Activated B cell treated with CpG ODN at 0.5 μM for 24 hours (primary cell): ENCODE data around the gene MED8. TPM values are rescaled to one million over a fixed set of nuclear protein-coding genes. Genes with fewer than 3 reads are reported as not detected.

Experiments used
- ATAC-seq: fragments of 200-7000 bp; cut with Tn5 transposase; one replicate; pipeline ENCODE4 v1.10.0; 2021; ENCODE audit warnings: low read depth, mild to moderate bottlenecking, moderate library complexity
- CTCF ChIA-PET: fragments of 350-600 bp; sonication (Branson Sonifier 250); formaldehyde crosslinking; loops from one replicate; lab custom pipeline; 2021; ENCODE audit warnings: antibody characterized with exemption; lab: Charles Lee
- POLR2A ChIA-PET: fragments of 350-600 bp; sonication (Branson Sonifier 250); formaldehyde crosslinking; loops from one replicate; lab custom pipeline; 2021; ENCODE audit warnings: antibody characterized with exemption; lab: Charles Lee
- DNase-seq: peaks from one replicate; pipeline ENCODE4 v3.0.0; 2022
- H3K27ac Mint-ChIP-seq: one replicate; pipeline ENCODE4 v1.8.0; 2020; ENCODE audit warnings: mixed read lengths
- H3K27me3 Mint-ChIP-seq: one replicate; pipeline ENCODE4 v1.8.0; 2021; ENCODE audit warnings: mixed read lengths
- H3K36me3 Mint-ChIP-seq: one replicate; pipeline ENCODE4 v1.8.0; 2021; ENCODE audit warnings: low read depth, mixed read lengths
- H3K4me1 Mint-ChIP-seq: one replicate; pipeline ENCODE4 v1.8.0; 2021; ENCODE audit warnings: mixed read lengths
- H3K4me3 Mint-ChIP-seq: one replicate; pipeline ENCODE4 v1.8.0; 2020; ENCODE audit warnings: mild to moderate bottlenecking, mixed read lengths
- H3K9me3 Mint-ChIP-seq: one replicate; pipeline ENCODE4 v1.8.0; 2020; ENCODE audit warnings: mixed read lengths
- intact Hi-C: fragments of 100-400 bp; cut with micrococcal nuclease; formaldehyde crosslinking; loops from one replicate; pipeline ENCODE4 v1.15.1; 2024
- total RNA-seq: library from RNA; stranded (reverse); gene quantifications from 2 replicates; pipeline ENCODE4 v1.2.3, GENCODE V29; 2022
- TF ChIP-seq, protein P1 (sequence below): fragments of 200-600 bp; IDR thresholded peaks from one replicate; pipeline ENCODE4 v1.8.0; 2022; ENCODE audit warnings: antibody characterized with exemption, mild to moderate bottlenecking

MED8 gene
- total RNA-seq, 1 donor from 2014 or later: 33.8 TPM

- intact Hi-C loops: loop anchor here (5.0 kb wide), 1 partner anchor 1456 kb away; the partner anchor contains the start of gene PLK3
- H3K9me3 Mint-ChIP-seq: no peaks in the 10 kb centered on the region
- ChIA-PET POLR2A (no interaction called here), CTCF (no interaction called here)
- no peak overlapping the region for H3K4me3 Mint-ChIP-seq
- H3K27ac Mint-ChIP-seq: no peak overlapping the region
- no peaks in the 10 kb centered on the region for H3K27me3 Mint-ChIP-seq
- ATAC-seq: no peak
- no peak for DNase-seq
- peaks cover 11% of the 10 kb centered on the region for H3K4me1 Mint-ChIP-seq
- H3K36me3 Mint-ChIP-seq: no peaks in the 10 kb centered on the region
- TF ChIP-seq, protein P1, sequence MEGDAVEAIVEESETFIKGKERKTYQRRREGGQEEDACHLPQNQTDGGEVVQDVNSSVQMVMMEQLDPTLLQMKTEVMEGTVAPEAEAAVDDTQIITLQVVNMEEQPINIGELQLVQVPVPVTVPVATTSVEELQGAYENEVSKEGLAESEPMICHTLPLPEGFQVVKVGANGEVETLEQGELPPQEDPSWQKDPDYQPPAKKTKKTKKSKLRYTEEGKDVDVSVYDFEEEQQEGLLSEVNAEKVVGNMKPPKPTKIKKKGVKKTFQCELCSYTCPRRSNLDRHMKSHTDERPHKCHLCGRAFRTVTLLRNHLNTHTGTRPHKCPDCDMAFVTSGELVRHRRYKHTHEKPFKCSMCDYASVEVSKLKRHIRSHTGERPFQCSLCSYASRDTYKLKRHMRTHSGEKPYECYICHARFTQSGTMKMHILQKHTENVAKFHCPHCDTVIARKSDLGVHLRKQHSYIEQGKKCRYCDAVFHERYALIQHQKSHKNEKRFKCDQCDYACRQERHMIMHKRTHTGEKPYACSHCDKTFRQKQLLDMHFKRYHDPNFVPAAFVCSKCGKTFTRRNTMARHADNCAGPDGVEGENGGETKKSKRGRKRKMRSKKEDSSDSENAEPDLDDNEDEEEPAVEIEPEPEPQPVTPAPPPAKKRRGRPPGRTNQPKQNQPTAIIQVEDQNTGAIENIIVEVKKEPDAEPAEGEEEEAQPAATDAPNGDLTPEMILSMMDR: no peak
These were observed 43.0 kb downstream of the MED8 start for GRCh38 chr1:43346636-43347035.

DNA sequence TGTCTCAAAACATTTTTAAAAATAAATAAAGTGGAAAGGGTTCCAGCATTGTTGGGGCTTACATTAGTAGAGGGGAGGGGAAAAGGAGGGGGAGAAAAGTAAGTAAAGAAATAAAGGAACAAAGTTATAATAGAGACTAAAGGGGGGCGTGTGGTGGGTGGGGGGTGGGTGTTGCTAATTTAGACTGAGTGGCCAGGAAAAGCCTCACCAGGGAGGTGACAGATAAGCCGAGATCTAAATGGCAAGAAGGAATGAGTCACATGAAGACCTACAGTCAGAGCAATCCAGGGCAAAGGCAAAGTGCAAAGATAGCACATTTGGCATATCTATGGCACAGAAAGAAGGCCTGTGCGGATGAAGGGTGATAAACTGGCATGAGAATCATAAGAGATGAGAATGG lies 44.5 kb downstream of the MED8 start:
- peaks cover 10% of the 10 kb centered on the region for H3K4me1 Mint-ChIP-seq
- ChIA-PET POLR2A (no interaction called here), CTCF (no interaction called here)
- H3K27me3 Mint-ChIP-seq: no peaks in the 10 kb centered on the region
- no peak for DNase-seq
- intact Hi-C loops: loop anchor here (5.0 kb wide), 1 partner anchor 1457 kb away; the partner anchor contains the start of gene PLK3
- H3K4me3 Mint-ChIP-seq: no peak overlapping the region
- no peaks in the 10 kb centered on the region for H3K36me3 Mint-ChIP-seq
- H3K27ac Mint-ChIP-seq: no peak overlapping the region
- TF ChIP-seq, protein P1: no peak
- ATAC-seq: no peak
- no peaks in the 10 kb centered on the region for H3K9me3 Mint-ChIP-seq

DNA sequence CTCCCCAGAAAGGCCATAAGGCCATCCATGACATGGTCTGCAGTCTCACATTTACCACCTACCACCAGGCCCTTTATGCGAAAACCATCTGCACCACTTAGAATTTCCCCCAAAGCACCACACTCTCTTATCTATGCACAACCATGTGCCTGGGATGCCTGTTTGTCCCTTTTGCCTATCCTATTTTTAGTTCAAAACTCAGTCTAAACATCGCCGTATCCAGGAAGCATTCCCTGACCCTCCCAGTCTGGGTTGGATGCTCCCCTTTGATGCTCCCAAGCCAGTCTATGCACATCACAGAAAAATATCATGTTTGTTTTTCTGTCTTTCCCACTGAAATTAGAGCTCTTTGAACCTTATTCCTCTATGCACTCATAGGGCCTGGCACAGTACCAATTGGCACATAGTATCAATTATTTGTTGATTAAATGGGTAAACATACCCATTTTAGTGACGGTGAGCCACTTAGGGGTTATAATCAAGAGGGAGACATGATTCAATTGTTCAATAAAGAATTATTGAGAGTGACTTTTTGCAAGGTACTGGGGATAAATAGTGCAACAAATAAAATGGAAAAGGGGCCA lies 45.2 kb downstream of the MED8 start:
- Mint-ChIP-seq H3K36me3 (no peaks in the 10 kb centered on the region), H3K9me3 (no peaks in the 10 kb centered on the region), H3K27ac (no peak overlapping the region), H3K4me1 (peaks cover 2% of the 10 kb centered on the region), H3K27me3 (no peaks in the 10 kb centered on the region), H3K4me3 (no peak overlapping the region)
- CTCF ChIA-PET: no interaction called here
- ATAC-seq (no peak), DNase-seq (no peak)
- POLR2A ChIA-PET: no interaction called here
- TF ChIP-seq, protein P1: no peak
- intact Hi-C loops: no loop called here

DNA sequence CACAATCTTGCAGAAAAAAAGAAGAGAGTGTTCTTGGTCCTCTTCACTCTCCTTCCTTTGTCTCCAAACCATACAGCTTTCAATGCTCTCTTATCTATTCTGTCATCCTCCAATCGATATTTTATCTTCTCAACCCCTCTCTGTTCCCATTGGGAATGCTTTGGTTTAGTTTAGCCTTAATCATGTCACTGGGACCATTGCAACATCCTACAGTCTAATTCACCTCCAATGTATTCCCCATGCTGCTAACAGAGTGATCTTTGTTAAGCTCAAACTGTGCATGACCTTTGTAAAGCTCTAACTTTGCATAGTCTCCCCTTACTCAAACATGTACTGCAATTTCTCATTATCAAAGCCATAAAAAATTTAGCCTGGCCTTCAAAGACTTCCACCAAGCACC lies 49.0 kb downstream of the MED8 start:
- H3K27ac Mint-ChIP-seq: no peak overlapping the region
- TF ChIP-seq, protein P1: no peak
- H3K4me3 Mint-ChIP-seq: no peak overlapping the region
- intact Hi-C loops: no loop called here
- no peaks in the 10 kb centered on the region for H3K4me1 Mint-ChIP-seq
- H3K27me3 Mint-ChIP-seq: peaks cover 3% of the 10 kb centered on the region
- H3K36me3 Mint-ChIP-seq: no peaks in the 10 kb centered on the region
- CTCF ChIA-PET: no interaction called here
- DNase-seq (no peak), ATAC-seq (no peak)
- POLR2A ChIA-PET: interaction anchor here (0.8 to 0.9 kb wide), 2 partner anchors 27 to 29 kb away, joined by 3 read pairs; partner anchors contain the start of gene ELOVL1
- H3K9me3 Mint-ChIP-seq: no peaks in the 10 kb centered on the region

DNA sequence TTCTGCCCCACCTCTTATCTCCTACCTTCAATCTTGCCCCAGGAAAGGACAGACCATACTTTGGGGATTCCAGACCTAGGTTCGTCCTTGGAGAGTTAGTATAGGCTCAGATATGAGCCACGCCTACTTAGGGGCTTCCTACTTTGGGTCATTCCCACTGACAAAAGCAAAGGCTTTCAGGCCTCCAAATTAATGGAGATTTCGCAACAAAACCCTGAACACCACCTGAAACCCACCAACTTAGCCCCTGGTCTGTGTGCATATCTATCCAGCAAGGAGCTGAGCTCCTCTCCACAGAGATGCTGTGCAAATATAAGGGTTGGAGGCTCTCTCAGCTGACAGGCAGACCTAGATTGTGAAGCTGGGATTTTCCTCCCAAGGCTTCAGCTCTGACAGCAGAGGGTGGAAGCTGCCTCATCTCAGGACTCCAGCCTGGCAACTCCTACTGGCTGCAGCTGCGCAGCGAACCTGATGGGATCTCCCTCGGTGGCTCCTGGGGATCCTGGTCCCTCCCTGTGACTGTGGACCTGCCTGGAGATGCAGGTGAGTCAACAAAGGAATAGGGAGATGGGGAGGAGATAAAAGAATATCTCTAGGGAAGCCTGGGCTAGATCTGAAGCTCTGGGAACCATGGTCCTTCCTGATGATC lies 49.9 kb downstream of the MED8 start:
- TF ChIP-seq, protein P1: no peak
- Mint-ChIP-seq H3K27me3 (peaks cover 3% of the 10 kb centered on the region), H3K36me3 (no peaks in the 10 kb centered on the region), H3K27ac (no peak overlapping the region), H3K9me3 (no peaks in the 10 kb centered on the region), H3K4me3 (no peak overlapping the region), H3K4me1 (no peaks in the 10 kb centered on the region)
- intact Hi-C loops: no loop called here
- CTCF ChIA-PET: no interaction called here
- no peak for DNase-seq
- ATAC-seq: no peak
- POLR2A ChIA-PET: interaction anchor here (0.6 to 0.8 kb wide), 3 partner anchors 28 to 157 kb away, joined by 3 to 4 read pairs (median 3); partner anchors contain the start of gene ELOVL1
